IMR-90 (cell line): ENCODE measurements around the gene NT5DC3. TPM values are rescaled to one million over a fixed set of nuclear protein-coding genes. Genes with fewer than 3 reads are reported as not detected.

Experiments used
- ATAC-seq: fragments of 200-7000 bp; cut with Tn5 transposase; 2 replicates; pipeline ENCODE4 v1.9.1; 2020; ENCODE audit warnings: low read depth, mild to moderate bottlenecking, moderate library complexity
- BruUV-seq: library from RNA; stranded (reverse); fragments of 400-500 nt; replicated peaks from 2 replicates; lab custom pipeline; 2021; lab: Mats Ljungman, UMichigan
- CTCF ChIA-PET: fragments of 300-600 bp; formaldehyde crosslinking; extraction: SDS; loops from one replicate; lab custom pipeline; 2021; ENCODE audit warnings: antibody characterized with exemption; lab: Yijun Ruan, JAX
- POLR2A ChIA-PET: fragments of 300-600 bp; sonication (Branson Sonifier 250); formaldehyde crosslinking; loops from one replicate; lab custom pipeline; 2022; ENCODE audit warnings: antibody characterized with exemption; ENCODE audit not compliant: unreplicated experiment; lab: Charles Lee
- DNase-seq: peaks from one replicate; pipeline ENCODE4 v3.0.0; 2013
- H2AFZ ChIP-seq: replicated peaks from 2 replicates; pipeline ENCODE3; 2013; ENCODE audit warnings: low read length, mild to moderate bottlenecking; ENCODE audit not compliant: poor library complexity
- H2AK5ac ChIP-seq: 2 replicates; pipeline ENCODE4 v1.6.1; 2013; ENCODE audit warnings: low read depth, low read length, inconsistent platforms
- H2AK9ac ChIP-seq: replicated peaks from 2 replicates; pipeline ENCODE3; 2013; ENCODE audit warnings: mild to moderate bottlenecking, low read depth, low read length, moderate library complexity; ENCODE audit not compliant: poor library complexity
- H2BK120ac ChIP-seq: 2 replicates; pipeline ENCODE4 v1.6.1; 2013; ENCODE audit warnings: low read depth, low read length, inconsistent platforms
- H2BK15ac ChIP-seq: 3 replicates; pipeline ENCODE4 v1.6.1; 2013; ENCODE audit warnings: low read depth, low read length, inconsistent platforms
- H2BK20ac ChIP-seq: 2 replicates; pipeline ENCODE4 v1.6.1; 2013; ENCODE audit warnings: low read depth, mild to moderate bottlenecking, inconsistent platforms, low read length, moderate library complexity
- H2BK5ac ChIP-seq: 2 replicates; pipeline ENCODE4 v1.6.1; 2013; ENCODE audit warnings: mild to moderate bottlenecking, low read depth, low read length, inconsistent platforms; ENCODE audit not compliant: poor library complexity, severe bottlenecking
- H3K14ac ChIP-seq: replicated peaks from 2 replicates; pipeline ENCODE4 v1.6.1; 2013; ENCODE audit warnings: low read depth, low read length, inconsistent platforms
- H3K18ac ChIP-seq: 2 replicates; pipeline ENCODE4 v1.6.1; 2013; ENCODE audit warnings: low read depth, low read length, control low read depth
- H3K23ac ChIP-seq: 2 replicates; pipeline ENCODE4 v1.6.1; 2013; ENCODE audit warnings: low read depth, low read length, inconsistent platforms
- H3K27ac ChIP-seq: 2 replicates; pipeline ENCODE4 v1.5.1; 2013; ENCODE audit warnings: mild to moderate bottlenecking, control low read depth, low read length; ENCODE audit not compliant: insufficient read depth
- H3K27me3 ChIP-seq: 2 replicates; pipeline ENCODE4 v1.6.1; 2013; ENCODE audit warnings: low read length; ENCODE audit not compliant: control insufficient read depth, insufficient read depth
- H3K36me3 ChIP-seq: 2 replicates; pipeline ENCODE4 v1.6.1; 2013; ENCODE audit warnings: low read length, mixed read lengths; ENCODE audit not compliant: control insufficient read depth, insufficient read depth
- H3K4ac ChIP-seq: 2 replicates; pipeline ENCODE4 v1.6.1; 2013; ENCODE audit warnings: low read depth, low read length, inconsistent platforms
- H3K4me1 ChIP-seq: 2 replicates; pipeline ENCODE4 v1.6.1; 2013; ENCODE audit warnings: low read length, mixed read lengths; ENCODE audit not compliant: control insufficient read depth, insufficient read depth
- H3K4me2 ChIP-seq: 2 replicates; pipeline ENCODE4 v1.6.1; 2013; ENCODE audit warnings: low read depth, mild to moderate bottlenecking, control low read depth, low read length, moderate library complexity
- H3K4me3 ChIP-seq: 2 replicates; pipeline ENCODE4 v1.5.1; 2013; ENCODE audit warnings: low read depth, mild to moderate bottlenecking, control low read depth, low read length, moderate library complexity; ENCODE audit not compliant: insufficient read depth
- H3K56ac ChIP-seq: 2 replicates; pipeline ENCODE4 v1.6.1; 2013; ENCODE audit warnings: low read length, inconsistent platforms; ENCODE audit not compliant: insufficient read depth; ENCODE audit errors: extremely low read depth
- H3K79me1 ChIP-seq, 2 experiments: 2 replicates each; pipeline ENCODE4 v1.6.1; 2013; ENCODE audit warnings: low read length in 2 of 2, inconsistent platforms in 1 of 2, low read depth in 1 of 2
- H3K9ac ChIP-seq: 2 replicates; pipeline ENCODE4 v1.6.1; 2013; ENCODE audit warnings: low read depth, low read length, control low read depth
- H3K9me1 ChIP-seq: 2 replicates; pipeline ENCODE4 v1.6.1; 2013; ENCODE audit warnings: low read length, inconsistent platforms; ENCODE audit not compliant: insufficient read depth
- H3K9me3 ChIP-seq: 2 replicates; pipeline ENCODE4 v1.6.1; 2013; ENCODE audit warnings: low read length; ENCODE audit not compliant: control insufficient read depth, insufficient read depth
- H4K20me1 ChIP-seq: 2 replicates; pipeline ENCODE4 v1.6.1; 2013; ENCODE audit warnings: low read length, inconsistent platforms; ENCODE audit not compliant: insufficient read depth
- H4K5ac ChIP-seq: 2 replicates; pipeline ENCODE4 v1.6.1; 2013; ENCODE audit warnings: mild to moderate bottlenecking, low read depth, low read length, control low read depth
- H4K8ac ChIP-seq, 2 experiments: 2 replicates each; pipeline ENCODE4 v1.6.1; 2013; ENCODE audit warnings: low read depth in 2 of 2, low read length in 2 of 2, control low read depth in 1 of 2, inconsistent platforms in 1 of 2
- H4K91ac ChIP-seq: 2 replicates; pipeline ENCODE4 v1.6.1; 2013; ENCODE audit warnings: low read depth, low read length, inconsistent platforms; ENCODE audit not compliant: insufficient read depth
- BHLHE40 ChIP-seq: fragments of 150-350 bp; IDR thresholded peaks from 2 replicates; pipeline ENCODE4 v1.6.1; 2016; ENCODE audit warnings: mild to moderate bottlenecking, low read depth, low read length
- CEBPB ChIP-seq: IDR thresholded peaks from 2 replicates; pipeline ENCODE4 v1.6.1; 2012; ENCODE audit warnings: low read depth, low read length, improper control_type of control experiment
- CHD1 ChIP-seq: IDR thresholded peaks from 2 replicates; pipeline ENCODE4 v1.6.1; 2012; ENCODE audit warnings: low read depth, low read length, improper control_type of control experiment
- CTCF ChIP-seq: conservative IDR thresholded peaks from 2 replicates; pipeline ENCODE4 v1.5.1; 2012; ENCODE audit warnings: mild to moderate bottlenecking, low read depth, low read length, improper control_type of control experiment
- ELK1 ChIP-seq: fragments of 150-350 bp; IDR thresholded peaks from 2 replicates; pipeline ENCODE4 v1.6.1; 2016; ENCODE audit warnings: low read depth, mild to moderate bottlenecking, low read length, moderate library complexity, borderline replicate concordance
- FOS ChIP-seq: fragments of 150-350 bp; IDR thresholded peaks from 2 replicates; pipeline ENCODE4 v1.6.1; 2016; ENCODE audit warnings: low read depth, low read length
- MAFK ChIP-seq: IDR thresholded peaks from 2 replicates; pipeline ENCODE4 v1.6.1; 2012; ENCODE audit warnings: low read depth, low read length, improper control_type of control experiment
- MAZ ChIP-seq: IDR thresholded peaks from 2 replicates; pipeline ENCODE4 v1.6.1; 2012; ENCODE audit warnings: low read depth, mild to moderate bottlenecking, low read length, improper control_type of control experiment, moderate library complexity, borderline replicate concordance
- MXI1 ChIP-seq: IDR thresholded peaks from 2 replicates; pipeline ENCODE4 v1.6.1; 2012; ENCODE audit warnings: low read depth, mild to moderate bottlenecking, low read length, moderate library complexity, borderline replicate concordance
- NFE2L2 ChIP-seq: fragments of 150-350 bp; IDR thresholded peaks from 2 replicates; pipeline ENCODE4 v1.6.1; 2016; ENCODE audit warnings: low read depth, mild to moderate bottlenecking, low read length
- POLR2A ChIP-seq: IDR thresholded peaks from 2 replicates; pipeline ENCODE4 v1.6.1; 2012; ENCODE audit warnings: mild to moderate bottlenecking, low read depth, low read length
- RAD21 ChIP-seq: IDR thresholded peaks from 2 replicates; pipeline ENCODE4 v1.6.1; 2012; ENCODE audit warnings: low read length, improper control_type of control experiment
- RCOR1 ChIP-seq: IDR thresholded peaks from 2 replicates; pipeline ENCODE4 v1.6.1; 2012; ENCODE audit warnings: mild to moderate bottlenecking, low read length, improper control_type of control experiment; ENCODE audit not compliant: insufficient replicate concordance
- RFX5 ChIP-seq: IDR thresholded peaks from 2 replicates; pipeline ENCODE4 v1.8.0; 2012; ENCODE audit warnings: low read depth, mild to moderate bottlenecking, low read length, moderate library complexity
- SMC3 ChIP-seq: fragments of 150-350 bp; IDR thresholded peaks from 2 replicates; pipeline ENCODE4 v1.6.1; 2016; ENCODE audit warnings: low read depth, mild to moderate bottlenecking, antibody characterized with exemption, low read length, moderate library complexity
- USF2 ChIP-seq: fragments of 150-350 bp; IDR thresholded peaks from 2 replicates; pipeline ENCODE4 v1.6.1; 2017; ENCODE audit warnings: mild to moderate bottlenecking, antibody characterized with exemption, low read length, low read depth
- WGBS, 2 experiments: methylation state at CpG; one replicate each; pipeline versions ENCODE4 v1.1.5 to v1.1.7; 2013; ENCODE audit warnings: missing lambda C conversion rate in 2 of 2; ENCODE audit not compliant: insufficient read length in 1 of 2; ENCODE audit errors: extremely low coverage in 2 of 2; 5-methylcytosine and 5-hydroxymethylcytosine counted together
- dilution Hi-C: fragments of 300-500 bp; cut with HindIII; formaldehyde crosslinking; loops from one replicate; pipeline ENCODE4 v1.14.3; 2018; ENCODE audit warnings: low sequenced_read_pairs; ENCODE audit not compliant: unreplicated experiment
- in situ Hi-C: fragments of 300-500 bp; cut with MboI; formaldehyde crosslinking; loops from 3 replicates; pipeline ENCODE4 v1.14.3; 2019; ENCODE audit warnings: low sequenced_read_pairs, inconsistent platforms, mixed read lengths
- intact Hi-C: fragments of 100-400 bp; cut with micrococcal nuclease; formaldehyde crosslinking; loops from 2 replicates; pipeline ENCODE4 v1.10.0; 2022
- polyA plus RNA-seq, 3 experiments: library from polyadenylated mRNA; depleted of rRNA; stranded (reverse); fragments of >200 nt; gene quantifications; 2 replicates each; pipeline ENCODE4 v1.2.3, GENCODE V29; 2012; ENCODE audit warnings: low replicate concordance in 1 of 3
- total RNA-seq: library from RNA; depleted of rRNA; stranded (reverse); fragments of >200 nt; gene quantifications from 2 replicates; pipeline ENCODE4 v1.2.3, GENCODE V29; 2012

NT5DC3 gene
- total and polyA plus RNA-seq, 2 of the 4 experiments (the other 2 are of a cell fraction), result 7.3 to 17.6 TPM

GRCh38 chr12:103756443-103756842 lies 84.6 kb downstream of the NT5DC3 start:
- no peak overlapping the region for H2AK9ac ChIP-seq
- no peaks in the 10 kb centered on the region for H3K79me1 ChIP-seq
- H3K4me3 ChIP-seq, result no peak overlapping the region
- no TSS peak for BruUV-seq
- H3K9me1 ChIP-seq, result no peaks in the 10 kb centered on the region
- intact Hi-C loops (no loop called here), in situ Hi-C loops (no loop called here), dilution Hi-C loops (no loop called here)
- no peaks in the 10 kb centered on the region for H4K20me1 ChIP-seq
- H3K4me1 ChIP-seq, result no peaks in the 10 kb centered on the region
- no peak overlapping the region for H3K9ac ChIP-seq
- ATAC-seq, result no peak
- TF ChIP-seq RFX5 (no peak), CHD1 (no peak), POLR2A (no peak), CTCF (no peak), MXI1 (no peak), MAFK (no peak), BHLHE40 (no peak), RAD21 (no peak), NFE2L2 (no peak), ELK1 (no peak), CEBPB (no peak), FOS (no peak), SMC3 (no peak), USF2 (no peak), MAZ (no peak), RCOR1 (no peak)
- H3K56ac ChIP-seq, result no peak overlapping the region
- H4K91ac ChIP-seq, result no peak overlapping the region
- no peak overlapping the region for H3K18ac ChIP-seq
- DNase-seq, result no peak
- no peak overlapping the region for H2BK15ac ChIP-seq
- H3K23ac ChIP-seq, result no peak overlapping the region
- H3K27ac ChIP-seq, result no peak overlapping the region
- no peak overlapping the region for H3K14ac ChIP-seq
- no peak overlapping the region for H4K5ac ChIP-seq
- H2BK5ac ChIP-seq, result no peak overlapping the region
- ChIA-PET CTCF (no interaction called here), POLR2A (no interaction called here)
- no peak overlapping the region for H3K4me2 ChIP-seq
- H3K4ac ChIP-seq, result no peak overlapping the region
- H2BK20ac ChIP-seq, result no peak overlapping the region
- no peaks in the 10 kb centered on the region for H3K9me3 ChIP-seq
- no peaks in the 10 kb centered on the region for H3K27me3 ChIP-seq
- H3K36me3 ChIP-seq, result no peaks in the 10 kb centered on the region
- 57% methylated on average over 1 of the region's 5 CpGs; no CpG with 5 or more reads in 1 of the 2 experiments for WGBS, 2 experiments
- H4K8ac ChIP-seq, result no peak overlapping the region
- no peak overlapping the region for H2AK5ac ChIP-seq
- no peak overlapping the region for H2AFZ ChIP-seq
- no peak overlapping the region for H2BK120ac ChIP-seq
